GM23338 (cell line): ENCODE measurements around the gene PLXNC1.

Source experiments
- CREB1 ChIP-seq: fragments of 250-450 bp; sonication (Bioruptor Pico); IDR thresholded peaks from 2 replicates; pipeline ENCODE4 v1.5.0; 2020; ENCODE audit warnings: low read depth, mild to moderate bottlenecking, moderate library complexity
- CTCF ChIP-seq, 2 experiments: fragments of 200-600 bp in 1 of 2; sonication (generic) in 1 of 2; conservative IDR thresholded peaks; 2 replicates each; pipeline versions ENCODE4 v1.5.1 to v1.6.1; 2016 to 2017; ENCODE audit warnings: antibody characterized with exemption in 2 of 2, low read depth in 2 of 2, mild to moderate bottlenecking in 2 of 2, moderate library complexity in 1 of 2
- ETS1 ChIP-seq: IDR thresholded peaks from 2 replicates; pipeline ENCODE4 v1.6.1; 2016; ENCODE audit warnings: antibody characterized with exemption
- EZH2 ChIP-seq: fragments of 200-600 bp; sonication (generic); IDR thresholded peaks from one replicate; pipeline ENCODE4 v1.8.0; 2017; ENCODE audit warnings: antibody characterized with exemption, mild to moderate bottlenecking, low read depth; ENCODE audit not compliant: unreplicated experiment
- EZH2phosphoT487 ChIP-seq: fragments of 200-600 bp; sonication (generic); IDR thresholded peaks from one replicate; pipeline ENCODE4 v1.8.1; 2018; ENCODE audit warnings: antibody characterized with exemption; ENCODE audit not compliant: unreplicated experiment
- NANOG ChIP-seq: IDR thresholded peaks from 2 replicates; pipeline ENCODE4 v1.6.1; 2016; ENCODE audit warnings: antibody characterized with exemption, borderline replicate concordance
- POLR2AphosphoS5 ChIP-seq: IDR thresholded peaks from 2 replicates; pipeline ENCODE4 v1.6.1; 2016; ENCODE audit warnings: antibody characterized with exemption, low read depth
- REST ChIP-seq: IDR thresholded peaks from one replicate; pipeline ENCODE4 v1.6.1; 2018; ENCODE audit warnings: antibody characterized with exemption; ENCODE audit not compliant: unreplicated experiment
- ZNF114 ChIP-seq: fragments of 250-450 bp; sonication (Bioruptor Pico); IDR thresholded peaks from 2 replicates; pipeline ENCODE4 v1.5.0; 2020; ENCODE audit warnings: mild to moderate bottlenecking, moderate library complexity
- ZNF331 ChIP-seq: fragments of 250-450 bp; sonication (Bioruptor Pico); IDR thresholded peaks from 2 replicates; pipeline ENCODE4 v1.5.0; 2020; ENCODE audit warnings: low read depth, mild to moderate bottlenecking, moderate library complexity

DNA sequence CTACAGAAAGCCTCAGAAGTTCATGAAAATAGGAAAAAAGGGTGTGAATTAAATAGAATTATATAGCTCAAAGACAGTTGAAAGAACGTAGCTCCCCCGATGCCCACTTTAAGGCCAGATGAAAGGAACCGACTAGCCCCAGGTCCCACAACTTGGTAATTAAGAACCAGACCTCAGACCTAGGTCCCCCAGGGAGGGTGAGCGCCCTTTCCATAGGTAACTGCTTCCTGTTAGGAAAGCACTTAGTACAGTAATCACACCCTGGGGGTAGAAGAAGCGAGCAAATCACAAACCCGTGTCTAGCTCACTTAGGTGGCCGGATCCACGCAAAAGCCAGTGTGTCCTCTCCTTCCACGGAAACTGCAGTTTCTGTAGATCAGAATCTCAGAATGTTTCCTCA lies 77.1 kb downstream of the PLXNC1 start:
- TF ChIP-seq EZH2: no peak
- no peak for TF ChIP-seq ZNF114 (CRISPR knock-in tag)
- TF ChIP-seq ZNF331 (CRISPR knock-in tag): no peak
- TF ChIP-seq CREB1 (CRISPR knock-in tag): no peak
- TF ChIP-seq CTCF (conservative IDR thresholded peaks at IDR 0.05; ENCODE audit: low read depth in 2 of 2): no peak
- no peak for TF ChIP-seq EZH2phosphoT487
- no peak for TF ChIP-seq POLR2AphosphoS5
- no peak for TF ChIP-seq NANOG
- no peak for TF ChIP-seq ETS1
- TF ChIP-seq REST: no peak
